Medulla oblongata (tissue), 1 donor: ENCODE measurements around the gene AGR3.

Experiments
- DNase-seq: peaks from one replicate; pipeline ENCODE4 v3.0.0-alpha.2; 2015; ENCODE audit errors: extremely low spot score

The AGR3 gene

DNA sequence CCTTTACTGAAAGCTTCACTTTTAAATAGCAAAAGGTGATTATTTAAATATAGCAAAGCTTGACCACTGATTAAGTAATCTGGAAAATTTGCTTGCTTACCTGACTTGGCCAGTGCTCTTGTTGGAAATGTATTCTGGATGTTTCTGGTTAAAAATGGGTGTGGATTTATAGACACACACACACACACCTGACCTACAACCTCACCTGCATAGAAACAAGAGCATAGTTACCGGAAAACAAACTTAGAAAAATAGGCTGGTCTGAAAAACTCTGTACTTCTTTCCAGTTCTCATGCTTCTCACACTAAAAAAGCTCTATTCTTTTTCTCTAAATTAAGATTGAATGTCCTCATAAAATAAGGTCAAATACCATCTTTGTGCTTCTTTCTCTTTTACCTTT lies at the start of gene AGR3:
TSS of gene AGR3 (minus strand) at position 140 of the 400 bp plus-strand sequence. CDS start 3,365 bp downstream, outside the sequence.
- no peak for DNase-seq

DNA sequence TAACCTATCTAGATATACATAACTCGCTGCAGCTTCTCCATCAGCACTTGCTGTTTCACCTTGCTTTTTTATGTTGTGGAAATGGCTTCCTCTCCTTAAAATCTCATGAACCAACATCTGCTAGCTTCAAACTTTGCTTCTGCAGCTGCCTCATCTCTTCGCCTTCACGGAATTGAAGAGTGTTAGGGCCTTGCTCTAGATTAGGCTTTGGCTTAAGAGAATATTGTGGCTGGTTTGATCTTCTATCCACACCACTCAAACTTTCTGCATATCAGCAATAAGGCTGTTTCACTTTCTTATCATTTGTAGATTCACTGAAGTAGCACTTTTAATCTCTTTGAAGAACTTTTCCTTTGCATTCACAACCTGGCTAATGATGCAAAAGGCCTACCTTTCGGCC lies 49.2 kb upstream of the AGR3 start:
- no peak for DNase-seq

DNA sequence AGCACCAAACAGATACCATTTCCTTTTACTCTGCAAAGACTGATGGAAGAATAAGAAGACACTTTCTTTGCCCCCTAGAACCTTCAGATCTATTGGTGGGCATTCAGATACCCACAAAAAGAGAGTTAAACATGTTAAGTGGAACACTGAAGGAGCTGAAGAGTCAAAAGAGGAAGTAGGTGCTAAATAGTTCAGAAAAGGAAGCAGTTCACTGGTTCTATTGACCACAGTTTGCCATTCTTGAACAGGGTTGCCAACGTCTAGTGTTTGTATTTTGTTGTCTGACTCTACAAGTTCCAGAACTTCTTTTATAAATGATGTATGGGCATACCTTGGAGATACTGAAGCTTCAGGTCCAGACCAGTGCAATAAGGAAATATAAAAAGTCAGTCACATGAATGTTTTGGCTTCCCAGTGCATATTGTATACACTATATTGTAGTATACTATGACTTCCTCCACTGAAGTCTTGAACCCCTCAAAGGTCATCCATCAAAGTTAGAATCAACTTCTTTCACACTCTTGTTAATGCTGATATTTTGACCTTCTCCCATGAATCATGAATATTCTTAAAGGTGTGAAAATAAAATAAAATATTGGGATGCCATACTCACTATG lies 47.5 kb upstream of the AGR3 start:
- peak; percentile 46 for DNase-seq

DNA sequence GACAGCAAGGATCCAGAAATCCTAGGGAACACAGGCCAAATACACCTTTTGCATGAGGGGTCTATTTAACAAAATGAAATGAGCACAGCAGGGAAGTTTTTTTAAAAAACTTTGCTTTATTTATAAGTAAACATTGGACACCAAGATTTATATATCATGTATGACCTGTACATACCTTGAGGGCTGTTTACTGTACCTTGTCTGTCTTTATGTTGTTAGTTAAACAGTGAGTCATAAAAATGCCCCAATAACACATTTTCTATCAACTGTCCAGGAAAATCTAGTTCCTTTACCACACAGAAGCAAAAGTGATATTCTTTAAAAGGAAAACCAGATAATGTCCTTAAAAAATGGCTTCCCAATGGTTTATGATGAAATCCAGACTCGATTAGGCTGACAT lies 45.1 kb upstream of the AGR3 start:
- DNase-seq: no peak

DNA sequence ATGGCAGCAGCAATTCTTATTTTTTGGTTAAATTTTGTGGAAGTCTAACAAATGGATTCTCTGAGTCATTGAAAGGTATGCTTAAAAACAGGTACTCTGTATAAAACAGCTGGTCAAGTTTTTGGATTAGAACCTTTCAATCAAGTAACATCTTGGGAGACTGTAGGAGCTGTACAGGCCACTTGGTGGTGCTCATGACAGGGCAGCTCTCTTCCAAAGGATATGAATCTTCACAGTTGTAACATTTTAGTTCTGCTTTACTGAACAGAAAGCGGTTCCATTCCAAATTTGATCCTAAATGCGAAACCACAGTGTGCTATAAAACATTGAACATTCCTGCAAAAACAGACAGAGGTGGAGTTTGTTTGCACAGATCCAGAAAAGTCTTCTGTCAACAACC lies 44.5 kb upstream of the AGR3 start:
- peak; percentile 57 for DNase-seq

DNA sequence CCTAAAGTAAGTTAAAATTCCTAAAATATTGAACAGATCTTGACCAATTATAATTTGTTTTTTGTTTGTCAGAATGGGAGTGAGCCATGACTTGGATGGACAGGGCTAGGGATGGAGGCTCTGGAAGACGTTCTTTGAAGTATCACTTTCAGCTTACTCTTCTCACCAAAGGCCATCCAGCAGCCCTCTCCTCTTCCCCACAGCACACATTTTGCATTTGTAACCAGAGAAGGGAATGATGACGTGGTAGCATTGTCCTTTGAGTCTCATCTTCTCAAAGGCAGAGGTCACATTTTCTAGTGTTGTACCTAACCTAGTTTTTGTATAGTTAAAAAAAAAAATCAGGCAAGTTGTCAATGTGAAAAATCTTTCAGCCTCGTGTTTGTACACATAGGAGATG lies 43.8 kb upstream of the AGR3 start:
- DNase-seq: no peak

DNA sequence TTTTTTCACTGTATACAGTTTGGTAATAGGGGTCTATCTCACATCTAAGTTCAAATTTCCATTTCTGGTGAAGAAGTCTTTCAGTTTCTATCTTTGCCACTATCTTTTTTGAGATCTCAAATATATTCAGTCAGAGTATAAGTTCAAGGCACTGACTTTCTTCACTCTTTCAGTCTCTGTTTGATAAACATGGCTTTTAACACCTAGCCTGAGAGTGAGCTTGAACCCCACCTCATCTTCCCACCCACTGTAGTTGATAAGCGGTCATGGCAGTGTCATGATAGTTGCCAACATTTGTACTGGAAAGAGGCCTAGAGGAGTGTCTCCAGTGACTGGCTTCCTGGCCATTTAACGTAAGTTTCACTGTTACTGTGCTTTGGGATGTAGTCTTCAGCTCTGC lies 41.2 kb upstream of the AGR3 start:
- DNase-seq: no peak

DNA sequence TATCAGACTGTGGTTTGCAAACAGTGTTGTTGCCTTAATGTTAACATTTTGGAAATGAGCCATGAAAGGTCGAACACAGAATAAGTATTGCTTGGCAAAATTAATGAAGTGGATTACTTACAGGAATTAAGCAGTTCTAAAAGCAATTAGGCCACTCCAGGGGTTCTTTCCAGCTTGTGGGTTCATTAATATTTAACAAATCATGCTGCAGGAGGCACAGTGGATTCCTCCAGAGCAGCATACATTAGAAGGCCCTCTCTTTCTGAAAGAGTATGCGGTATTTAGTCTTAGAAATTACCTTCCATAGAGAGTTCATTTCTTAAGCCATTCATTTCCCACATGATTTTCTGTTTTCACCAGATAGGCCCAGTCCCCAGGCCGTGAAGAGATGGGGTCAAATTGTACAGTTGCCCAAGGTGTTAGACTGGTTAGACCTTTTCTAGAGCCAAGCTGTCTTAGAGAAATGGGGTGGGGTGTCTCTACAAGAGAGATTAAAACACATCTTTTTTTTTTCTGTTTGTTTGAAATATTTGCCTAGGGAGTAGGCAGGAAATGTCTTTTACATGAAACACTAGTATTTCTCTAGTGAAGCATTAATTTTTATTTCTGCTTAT lies 40.0 kb upstream of the AGR3 start:
- no peak for DNase-seq

DNA sequence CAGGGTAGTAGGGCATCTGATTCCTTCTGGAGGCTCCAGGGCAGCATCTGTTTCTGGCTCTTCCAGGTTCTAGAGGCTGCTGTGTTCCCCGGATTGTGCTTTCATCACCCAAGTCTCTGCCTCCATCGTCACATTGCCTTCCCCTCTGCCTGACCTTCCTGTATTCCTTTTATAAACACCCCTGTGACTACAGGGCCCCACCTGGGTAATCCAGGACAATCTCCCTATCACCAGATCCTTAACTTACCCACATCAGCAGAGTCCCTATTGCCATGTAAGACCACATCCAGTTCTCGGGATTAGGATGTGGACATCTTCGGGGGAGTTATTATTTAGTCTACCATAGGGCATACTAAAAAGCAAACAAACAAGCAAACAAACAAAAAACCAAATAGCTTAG lies 39.4 kb upstream of the AGR3 start:
- no peak for DNase-seq

DNA sequence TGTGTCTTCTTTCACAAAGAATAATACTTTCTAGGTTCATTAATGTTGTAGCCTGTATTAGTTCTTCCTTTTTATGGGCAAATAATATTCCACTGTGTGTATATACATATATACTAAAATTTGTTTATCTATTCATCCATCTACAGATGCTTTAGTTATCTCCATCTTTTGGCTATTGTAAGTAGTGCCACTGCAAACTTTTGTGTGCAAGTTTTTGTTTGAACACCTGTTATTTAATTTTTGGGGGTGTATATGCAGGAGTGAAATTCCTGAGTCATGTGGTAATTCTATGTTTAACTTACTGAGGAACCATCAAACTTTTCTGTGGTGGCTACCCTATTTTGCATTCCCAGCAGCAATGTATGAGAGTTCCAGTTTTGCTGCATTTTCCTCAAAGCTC lies 37.7 kb upstream of the AGR3 start:
- DNase-seq: no peak

DNA sequence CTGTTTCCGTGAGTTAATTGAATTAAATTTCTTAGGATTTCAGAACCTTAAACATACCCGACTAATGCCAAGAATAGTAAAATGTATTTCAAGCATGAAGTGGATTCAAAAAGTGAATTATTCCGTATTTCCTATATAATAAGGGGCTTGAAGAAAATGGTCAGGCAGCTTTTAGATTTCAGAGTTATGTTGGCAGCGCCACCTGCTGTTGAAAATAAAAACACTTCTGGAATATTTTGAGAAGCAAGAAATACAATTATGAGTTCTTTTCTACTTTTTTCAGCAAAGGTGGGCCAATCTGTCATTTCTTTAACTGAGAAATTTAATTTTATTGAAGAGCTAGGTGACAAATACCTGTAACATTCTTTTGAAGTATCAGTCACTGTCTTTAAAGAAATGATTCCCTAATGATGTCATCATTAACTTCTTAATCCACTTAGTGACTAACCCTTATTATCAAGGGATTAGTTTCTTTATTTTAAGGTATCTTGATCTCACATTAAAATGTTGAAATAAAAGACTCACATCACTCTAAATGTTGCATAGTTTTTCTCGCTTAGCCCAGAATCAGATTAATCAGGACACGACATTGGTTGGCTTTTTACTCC lies 36.6 kb upstream of the AGR3 start:
- DNase-seq: peak; percentile 71

DNA sequence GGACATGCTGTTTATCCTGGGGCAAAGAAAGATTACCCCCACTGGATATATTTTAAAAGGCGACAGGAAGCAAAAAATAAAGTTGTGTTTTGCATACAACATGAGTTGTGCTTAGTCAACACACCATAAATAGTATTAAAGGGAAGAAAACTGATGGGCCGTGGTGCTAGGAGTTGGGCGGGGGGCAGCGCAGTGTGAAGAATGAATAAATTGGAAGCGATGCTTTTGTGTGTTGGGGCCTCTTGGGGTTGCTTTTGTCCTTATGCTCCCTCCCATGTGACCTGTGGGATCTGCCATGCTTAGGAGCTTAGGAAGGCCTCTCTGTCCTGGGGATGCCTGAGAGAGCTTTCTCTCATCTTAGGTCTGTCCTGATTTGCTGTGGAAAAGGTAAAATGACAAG lies 35.0 kb upstream of the AGR3 start:
- no peak for DNase-seq

DNA sequence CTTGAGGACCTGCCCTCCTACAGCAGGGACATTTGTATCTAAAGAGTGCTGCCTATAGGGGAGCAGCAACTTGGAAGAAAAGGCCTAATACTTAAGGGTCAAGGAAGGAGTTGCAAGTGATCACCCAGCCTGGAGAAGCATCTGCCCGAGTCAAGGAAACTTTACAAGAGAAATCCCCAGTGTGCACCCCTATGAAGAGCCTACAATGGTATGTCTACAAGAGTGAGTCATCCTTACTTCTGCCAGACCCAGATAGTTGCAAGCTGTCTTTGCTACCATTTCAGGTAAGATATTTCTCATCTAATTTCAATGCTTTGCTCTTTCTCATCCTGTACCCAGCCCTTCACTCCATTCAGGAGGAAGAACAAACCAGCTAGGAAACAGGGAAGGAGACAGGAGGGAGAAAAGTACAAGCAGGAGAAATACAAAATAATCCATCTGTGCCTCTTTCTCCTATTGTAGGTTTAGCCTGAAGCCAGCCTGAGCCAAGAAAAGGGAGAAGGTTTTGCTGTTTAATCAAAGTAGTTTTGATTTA lies 34.4 kb upstream of the AGR3 start:
- no peak for DNase-seq

DNA sequence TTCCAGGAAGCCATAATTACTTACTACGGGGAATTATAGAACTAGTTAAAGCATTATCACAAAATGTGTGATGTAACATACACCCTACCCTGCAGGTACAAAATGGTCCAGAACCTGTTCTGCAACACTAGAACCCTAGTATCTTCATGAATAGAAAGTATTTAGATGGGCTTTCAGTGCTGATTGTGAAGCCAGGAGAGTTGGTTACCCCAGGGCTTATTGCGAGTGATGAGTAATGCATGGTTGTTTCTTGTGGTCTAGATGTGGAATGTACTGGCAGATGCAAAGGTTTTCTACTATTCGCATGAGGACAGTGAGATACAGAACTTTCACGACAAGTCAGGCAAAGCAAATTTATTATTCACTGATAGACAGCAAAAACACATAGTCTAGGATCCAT lies 33.6 kb upstream of the AGR3 start:
- DNase-seq: no peak

DNA sequence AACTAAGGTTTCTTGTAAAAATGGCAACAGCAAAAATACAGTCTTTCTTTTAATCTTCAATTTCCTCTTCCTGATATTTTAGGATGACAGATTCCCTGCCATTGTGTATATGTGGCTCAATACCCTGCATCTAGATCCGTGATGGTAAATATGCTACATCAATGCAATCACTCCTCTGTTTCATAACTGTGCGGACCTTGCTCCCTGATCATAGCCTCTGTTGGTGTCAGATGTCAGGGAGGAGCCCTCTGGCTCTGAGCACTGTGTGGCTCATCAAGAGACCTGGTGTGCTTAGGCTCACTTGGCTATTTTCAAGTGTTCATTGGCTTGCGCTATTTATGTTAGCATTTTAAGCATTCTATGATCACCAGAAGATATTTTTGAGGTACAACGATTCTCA lies 33.0 kb upstream of the AGR3 start:
- DNase-seq: no peak

DNA sequence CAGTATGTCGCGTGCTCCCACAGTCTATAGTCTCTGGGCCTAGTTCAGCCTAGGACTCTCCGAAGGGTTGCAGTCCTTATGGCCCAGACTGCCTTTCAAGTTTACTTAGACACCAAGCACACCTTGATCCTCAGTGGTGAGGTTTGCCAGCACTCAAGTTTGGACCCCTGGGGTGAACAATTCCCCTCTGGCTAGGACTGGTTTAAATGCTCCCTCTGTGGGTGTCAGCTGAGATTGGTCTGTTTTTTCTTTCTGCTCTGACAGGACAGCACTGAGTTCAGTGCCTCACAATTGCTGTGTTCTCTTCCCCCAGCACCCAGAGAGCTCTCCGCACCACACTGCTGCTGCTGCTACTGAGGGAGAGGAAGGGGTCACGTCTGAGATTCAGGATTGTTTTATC lies 31.9 kb upstream of the AGR3 start:
- DNase-seq: no peak

DNA sequence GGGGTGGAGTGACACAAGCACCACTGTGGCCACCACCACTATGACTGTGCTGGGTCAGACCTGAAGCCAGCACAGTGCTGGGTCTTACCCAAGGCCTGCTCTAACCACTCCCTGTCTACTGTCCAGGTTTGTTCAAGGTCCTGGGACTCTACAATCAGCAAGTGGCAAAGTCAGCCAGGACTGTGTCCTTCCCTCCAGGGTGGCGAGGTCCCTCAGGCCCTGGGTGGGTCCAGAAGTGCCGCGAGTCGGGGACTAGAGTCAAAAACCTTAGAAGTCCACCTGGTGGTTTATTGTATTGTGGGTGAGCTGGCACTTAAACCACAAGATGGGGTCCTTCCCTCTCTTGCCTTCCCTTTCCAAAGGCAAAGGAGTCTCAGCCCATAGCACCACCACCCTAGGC lies 30.8 kb upstream of the AGR3 start:
- DNase-seq: no peak

DNA sequence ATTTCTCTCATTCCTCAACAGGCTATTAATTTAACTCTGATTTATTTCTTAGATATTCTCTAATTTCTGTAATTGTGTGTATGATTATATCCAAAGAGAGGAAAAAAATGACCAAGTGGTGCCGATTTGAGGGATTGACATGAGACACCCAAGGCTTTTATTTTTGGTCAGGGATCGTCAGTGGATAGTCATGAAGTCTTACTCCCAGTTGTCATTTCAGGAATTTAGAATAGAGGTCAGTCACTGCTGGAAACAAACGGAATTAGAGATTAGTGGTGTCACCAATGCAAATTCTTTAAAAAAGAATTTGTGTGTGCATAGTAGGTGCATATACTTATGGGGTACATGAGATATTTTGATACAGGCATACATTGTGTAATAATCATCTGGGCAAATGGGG lies 26.8 kb upstream of the AGR3 start:
- no peak for DNase-seq

DNA sequence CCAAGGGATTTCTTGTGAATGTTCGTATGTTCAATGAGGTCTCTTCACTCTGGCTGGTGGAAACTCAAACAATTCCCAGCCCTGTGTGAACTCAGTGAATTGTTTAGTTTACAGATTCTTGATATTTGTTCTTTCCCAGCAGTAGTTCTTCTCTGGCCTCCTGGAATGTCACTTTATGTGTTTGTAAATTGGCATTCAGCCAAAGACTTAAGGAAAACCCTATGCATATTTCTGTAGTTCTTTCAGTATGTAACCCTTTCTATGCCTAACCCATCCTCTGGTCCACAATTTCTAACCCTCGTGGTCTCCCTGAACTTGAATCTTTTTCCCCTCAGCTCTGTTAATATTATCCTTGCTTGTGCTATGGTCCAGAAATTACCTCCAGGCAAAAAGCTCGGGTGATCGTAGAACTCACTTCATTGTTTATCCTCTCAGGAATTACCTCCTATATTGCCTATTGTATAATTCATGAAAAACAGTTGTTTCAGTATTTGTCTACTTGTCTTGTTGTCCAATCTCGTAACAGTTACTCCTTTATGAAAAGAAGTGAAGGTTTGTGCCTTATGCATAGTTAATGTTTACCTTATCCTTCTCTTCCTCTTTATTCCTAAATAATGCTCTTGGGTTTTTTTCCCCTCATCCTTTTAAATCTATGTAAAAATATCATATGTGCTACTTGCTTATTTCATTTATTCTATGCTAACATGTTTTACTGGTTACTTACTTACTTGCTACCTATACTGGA lies 23.7 kb upstream of the AGR3 start:
- DNase-seq: no peak

DNA sequence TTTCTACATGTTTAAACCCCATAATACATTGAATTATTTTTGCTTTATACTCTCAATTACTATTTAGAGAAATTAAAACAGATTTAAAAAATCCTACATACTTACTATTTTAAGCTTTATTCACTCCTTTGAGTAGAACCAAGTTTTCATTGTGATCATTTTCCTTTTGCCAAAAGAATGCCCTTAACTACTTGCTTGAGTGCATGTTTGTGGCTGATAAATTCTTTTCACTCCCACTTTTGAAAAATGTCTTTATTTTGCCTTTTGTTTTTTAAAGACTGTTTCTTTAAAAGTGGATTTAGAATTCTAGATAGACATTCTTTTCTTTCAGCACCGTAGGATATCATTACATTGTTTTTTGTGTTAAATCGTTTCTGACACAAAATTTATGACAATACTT lies 22.3 kb upstream of the AGR3 start:
- no peak for DNase-seq

DNA sequence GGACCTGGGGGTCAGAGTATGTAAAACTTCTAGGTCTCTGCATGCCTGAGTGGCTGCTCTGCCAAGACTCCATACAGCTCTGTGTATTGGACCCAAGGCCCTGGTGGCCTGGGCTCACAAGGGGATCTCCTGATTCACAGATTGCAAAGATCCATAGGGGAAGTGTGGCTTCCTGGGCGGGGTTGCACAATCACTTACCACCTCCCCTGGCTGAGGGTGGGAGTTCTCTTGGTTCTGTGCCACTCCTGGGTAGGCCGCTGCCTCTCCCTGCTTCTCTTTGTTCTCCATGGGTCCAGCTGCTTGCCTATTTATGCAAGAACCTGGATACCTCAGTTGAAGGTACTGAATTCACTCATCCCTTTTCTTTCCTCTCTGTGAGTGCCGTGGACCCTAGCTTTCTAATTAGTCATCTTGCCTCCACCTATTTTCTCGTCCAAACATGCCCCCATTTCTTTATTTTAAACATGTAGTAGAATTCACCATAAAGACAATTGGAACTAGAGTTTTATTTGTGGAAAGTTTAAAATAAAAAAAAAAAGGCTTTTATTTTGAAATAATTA lies 18.5 kb upstream of the AGR3 start:
- no peak for DNase-seq

DNA sequence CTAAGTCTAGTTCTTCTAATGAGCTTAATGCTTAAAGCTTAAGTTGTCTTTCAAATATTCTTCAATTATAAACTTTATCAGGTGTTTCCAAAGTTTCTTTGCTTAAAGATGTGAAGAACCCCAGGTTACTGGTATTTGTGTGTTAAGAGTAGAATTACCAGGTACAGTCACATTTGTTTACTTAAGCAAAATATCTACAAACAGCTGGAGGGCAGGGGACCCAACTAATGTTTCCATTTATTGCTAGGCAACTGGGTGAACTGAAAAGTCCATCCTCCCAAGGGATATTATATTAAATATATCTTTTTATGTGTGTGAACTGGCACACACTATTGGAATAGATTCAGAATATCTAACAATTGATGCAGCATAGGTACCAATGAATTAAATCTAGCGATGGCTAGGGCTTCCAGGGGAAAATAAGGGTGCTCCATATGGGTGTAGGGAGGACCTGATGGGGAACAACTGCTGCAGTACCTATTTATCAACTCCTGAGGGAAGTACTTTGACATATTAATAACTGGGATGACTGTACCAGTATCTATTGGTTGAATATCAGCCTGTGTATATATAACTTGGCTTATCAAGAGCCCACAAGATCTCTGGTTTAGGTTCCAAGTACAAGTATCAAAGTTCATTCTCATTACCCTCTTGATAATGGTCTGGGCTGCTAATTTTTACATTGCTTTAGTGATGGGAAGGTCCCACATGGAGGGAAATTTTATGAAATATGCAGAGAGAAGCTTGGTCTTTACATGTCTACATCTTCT lies 10.3 kb upstream of the AGR3 start:
- DNase-seq: no peak
